GM12865 (cell line): ENCODE results near the gene EGR4.

Experiments
- DNase-seq: peaks from one replicate; pipeline ENCODE4 v3.0.0; 2010; ENCODE audit warnings: low read depth
- H3K4me3 ChIP-seq: 2 replicates; pipeline ENCODE4 v1.5.1; 2011; ENCODE audit warnings: mild to moderate bottlenecking, low read depth, low read length, control low read depth
- CTCF ChIP-seq: IDR thresholded peaks from 2 replicates; pipeline ENCODE4 v1.5.1; 2011; ENCODE audit warnings: low read length, control low read depth, low read depth, inconsistent platforms; ENCODE audit not compliant: insufficient read depth; ENCODE audit errors: missing control alignments

The EGR4 gene

GRCh38 chr2:73293534-73294171 lies at the start of gene EGR4:
Gene EGR4 (minus strand): TSS chr2:73293548. CDS start chr2:73293317, 231 bp downstream.
- TF ChIP-seq CTCF: no peak
- peak; percentile 92 for DNase-seq
- H3K4me3 ChIP-seq: peak within 1 kb of the TSS; percentile 43

GRCh38 chr2:73341039-73341438 lies 47.7 kb upstream of the EGR4 start:
- H3K4me3 ChIP-seq: no peak overlapping the region
- DNase-seq: no peak
- no peak for TF ChIP-seq CTCF

GRCh38 chr2:73339201-73339600 lies 45.9 kb upstream of the EGR4 start:
- no peak overlapping the region for H3K4me3 ChIP-seq
- DNase-seq: no peak
- TF ChIP-seq CTCF: no peak

- no peak for TF ChIP-seq CTCF
- no peak for DNase-seq
- H3K4me3 ChIP-seq: no peak overlapping the region
Measured at GRCh38 chr2:73337828-73338227, 44.5 kb upstream of the EGR4 start.

- no peak for DNase-seq
- TF ChIP-seq CTCF: no peak
- no peak overlapping the region for H3K4me3 ChIP-seq
Measured at GRCh38 chr2:73334620-73335019, 41.3 kb upstream of the EGR4 start.

- no peak for DNase-seq
- H3K4me3 ChIP-seq: no peak overlapping the region
- no peak for TF ChIP-seq CTCF
Measured at GRCh38 chr2:73334045-73334444, 40.7 kb upstream of the EGR4 start.

GRCh38 chr2:73333564-73333963 lies 40.2 kb upstream of the EGR4 start:
- no peak for DNase-seq
- TF ChIP-seq CTCF: no peak
- H3K4me3 ChIP-seq: no peak overlapping the region
